Cardiac muscle cell (in vitro differentiated cells and primary cell): ENCODE results near the gene TASP1. TPM values are rescaled to one million over a fixed set of nuclear protein-coding genes. Genes with fewer than 3 reads are reported as not detected.

ENCODE experiments used
- DNase-seq, 2 donors: peaks; one replicate each; pipeline versions ENCODE4 v3.0.0 to v3.0.0-alpha.2; 2010 to 2017; ENCODE audit warnings: low read depth in 1 of 2, low spot score in 1 of 2
- H3K27ac ChIP-seq: fragments of 200-600 bp; sonication (generic); 2 replicates; pipeline ENCODE4 v1.5.1; 2016
- H3K27me3 ChIP-seq: fragments of 200-600 bp; sonication (generic); 2 replicates; pipeline ENCODE4 v1.6.0; 2016; ENCODE audit warnings: control low read depth
- H3K36me3 ChIP-seq: fragments of 200-600 bp; sonication (generic); 2 replicates; pipeline ENCODE4 v1.5.1; 2016; ENCODE audit warnings: control low read depth
- H3K4me1 ChIP-seq: fragments of 200-600 bp; sonication (generic); 2 replicates; pipeline ENCODE4 v1.8.1; 2017; ENCODE audit warnings: low read depth, mild to moderate bottlenecking, mixed run types
- H3K4me3 ChIP-seq: fragments of 200-600 bp; sonication (generic); 2 replicates; pipeline ENCODE4 v1.5.1; 2016; ENCODE audit warnings: mild to moderate bottlenecking
- H3K9me3 ChIP-seq: fragments of 200-600 bp; sonication (generic); 2 replicates; pipeline ENCODE4 v1.5.1; 2017; ENCODE audit warnings: low read depth, mild to moderate bottlenecking, control low read depth
- CTCF ChIP-seq: IDR thresholded peaks from 2 replicates; pipeline ENCODE4 v1.5.1; 2012; ENCODE audit warnings: low read depth, mild to moderate bottlenecking, low read length
- polyA plus RNA-seq: library from polyadenylated mRNA; unstranded; fragments of >200 nt; fragmentation: Nextera tagmentation; extraction: Ambion mirVana; gene quantifications from 2 replicates; pipeline ENCODE4 v1.2.1, GENCODE V29; 2016
- total RNA-seq: library from RNA; depleted of rRNA; stranded (reverse); fragments of >200 nt; gene quantifications from 2 replicates; pipeline ENCODE4 v1.2.3, GENCODE V29; 2016

Gene TASP1
- total and polyA plus RNA-seq, 2 experiments from 2014 or later: 9.3 to 12.6 TPM

- no peaks in the 10 kb centered on the region for H3K9me3 ChIP-seq
- no peak for DNase-seq
- no peaks in the 10 kb centered on the region for H3K27me3 ChIP-seq
- no peaks in the 10 kb centered on the region for H3K36me3 ChIP-seq
- H3K27ac ChIP-seq: no peak overlapping the region
- TF ChIP-seq CTCF: no peak
- H3K4me1 ChIP-seq: no peaks in the 10 kb centered on the region
- no peak overlapping the region for H3K4me3 ChIP-seq
Observed at GRCh38 chr20:13474467-13474866, 164.3 kb downstream of the TASP1 start.

DNA sequence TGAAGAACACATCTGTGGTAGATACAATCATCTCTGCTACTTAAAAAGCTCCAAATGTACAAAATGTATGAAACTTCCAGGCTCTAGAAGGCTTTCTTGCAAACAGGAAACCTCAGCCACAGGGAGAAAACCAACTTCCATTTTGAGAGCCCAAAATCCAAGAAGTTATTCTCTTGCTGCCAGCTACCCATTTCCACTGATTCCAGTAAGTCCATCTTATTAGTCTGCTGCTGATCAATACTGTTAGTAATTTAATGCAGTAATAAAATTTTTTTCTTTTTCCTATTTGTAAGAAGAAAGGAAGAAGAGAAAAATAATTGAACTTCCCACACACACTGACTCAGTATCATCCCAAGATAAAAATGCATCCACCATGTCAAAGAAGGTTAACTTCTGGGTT is 169.5 kb downstream of the TASP1 start:
- Histone ChIP-seq H3K4me3 (no peak overlapping the region), H3K36me3 (no peaks in the 10 kb centered on the region), H3K9me3 (no peaks in the 10 kb centered on the region), H3K27ac (no peak overlapping the region), H3K4me1 (no peaks in the 10 kb centered on the region), H3K27me3 (no peaks in the 10 kb centered on the region)
- no peak for TF ChIP-seq CTCF
- no peak for DNase-seq

DNA sequence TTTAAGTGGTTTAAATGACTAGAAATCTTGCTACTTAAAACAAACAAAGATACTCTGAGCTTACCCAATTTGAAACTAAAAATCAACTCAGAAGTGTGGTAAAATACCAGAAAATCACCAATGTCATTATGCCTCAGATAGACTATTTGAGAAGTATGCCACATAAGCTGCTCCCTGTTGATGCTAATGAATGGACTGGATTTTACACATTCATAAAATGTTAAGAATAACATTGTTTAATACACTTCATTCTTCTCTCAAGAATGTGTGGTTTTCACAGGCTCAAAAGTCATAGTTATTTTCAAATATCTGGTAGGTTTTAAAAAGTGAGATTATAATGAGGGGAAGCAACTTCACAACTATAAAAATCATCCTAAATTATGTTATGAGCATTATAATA is 170.6 kb downstream of the TASP1 start:
- TF ChIP-seq CTCF: no peak
- no peak for DNase-seq
- no peak overlapping the region for H3K27ac ChIP-seq
- no peaks in the 10 kb centered on the region for H3K27me3 ChIP-seq
- H3K9me3 ChIP-seq: no peaks in the 10 kb centered on the region
- no peaks in the 10 kb centered on the region for H3K36me3 ChIP-seq
- H3K4me1 ChIP-seq: no peaks in the 10 kb centered on the region
- H3K4me3 ChIP-seq: no peak overlapping the region

DNA sequence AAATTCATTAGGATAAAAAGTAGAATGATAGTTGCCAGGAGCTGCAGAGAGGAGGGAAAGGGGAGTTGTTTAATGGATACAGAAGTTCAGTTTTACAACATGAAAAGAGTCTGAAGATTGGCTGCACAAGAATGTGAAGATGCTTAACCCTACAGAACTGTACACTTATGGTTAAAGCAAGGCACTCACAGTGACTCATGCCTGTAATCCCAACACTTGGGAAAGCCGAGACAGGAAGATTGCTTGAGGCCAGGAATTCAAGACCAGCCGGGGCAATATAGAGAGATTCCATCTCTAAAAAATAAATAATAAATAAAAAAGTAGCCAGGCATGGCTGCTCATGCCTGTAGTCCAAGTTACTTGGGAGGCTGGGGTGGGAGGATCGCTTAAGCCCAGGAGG is 174.0 kb downstream of the TASP1 start:
- no peak overlapping the region for H3K27ac ChIP-seq
- no peaks in the 10 kb centered on the region for H3K36me3 ChIP-seq
- H3K4me1 ChIP-seq: no peaks in the 10 kb centered on the region
- H3K4me3 ChIP-seq: no peak overlapping the region
- no peaks in the 10 kb centered on the region for H3K9me3 ChIP-seq
- no peak for TF ChIP-seq CTCF
- H3K27me3 ChIP-seq: no peaks in the 10 kb centered on the region
- DNase-seq: peak in 1 of 2 donors; percentile 18

- H3K4me1 ChIP-seq: no peaks in the 10 kb centered on the region
- no peaks in the 10 kb centered on the region for H3K9me3 ChIP-seq
- H3K36me3 ChIP-seq: no peaks in the 10 kb centered on the region
- no peak for DNase-seq
- no peak overlapping the region for H3K27ac ChIP-seq
- no peaks in the 10 kb centered on the region for H3K27me3 ChIP-seq
- no peak for TF ChIP-seq CTCF
- H3K4me3 ChIP-seq: no peak overlapping the region
Observed at GRCh38 chr20:13461849-13462458, 176.8 kb downstream of the TASP1 start.
